Measurements from ENCODE around the gene COL28A1. TPM values are rescaled to one million over a fixed set of nuclear protein-coding genes. Genes with fewer than 3 reads are reported as not detected.
"Not testable (repeated sequence)": the region's sequence is repeated elsewhere in the genome, so short reads cannot be mapped to it uniquely, and the experiment has no call there.

COL28A1 gene
- total RNA-seq, 1 donor from 2014 or later, result 0.28 TPM

GRCh38 chr7:7475601-7476000 is 60.1 kb downstream of the COL28A1 start:
- H3K27ac Mint-ChIP-seq (ENCODE audit: unreplicated experiment), result no peak overlapping the region

GRCh38 chr7:7474436-7474835 is 61.2 kb downstream of the COL28A1 start:
- no peaks in the 10 kb centered on the region for H3K27me3 Mint-ChIP-seq (ENCODE audit: low read depth)
- no peaks in the 10 kb centered on the region for H3K4me1 Mint-ChIP-seq
- peaks cover 3% of the 10 kb centered on the region for H3K36me3 Mint-ChIP-seq (ENCODE audit: low read depth)
- H3K4me3 Mint-ChIP-seq, result no peak overlapping the region
- no peak for DNase-seq (ENCODE audit: low read depth, low spot score)
- TF ChIP-seq, protein P1, sequence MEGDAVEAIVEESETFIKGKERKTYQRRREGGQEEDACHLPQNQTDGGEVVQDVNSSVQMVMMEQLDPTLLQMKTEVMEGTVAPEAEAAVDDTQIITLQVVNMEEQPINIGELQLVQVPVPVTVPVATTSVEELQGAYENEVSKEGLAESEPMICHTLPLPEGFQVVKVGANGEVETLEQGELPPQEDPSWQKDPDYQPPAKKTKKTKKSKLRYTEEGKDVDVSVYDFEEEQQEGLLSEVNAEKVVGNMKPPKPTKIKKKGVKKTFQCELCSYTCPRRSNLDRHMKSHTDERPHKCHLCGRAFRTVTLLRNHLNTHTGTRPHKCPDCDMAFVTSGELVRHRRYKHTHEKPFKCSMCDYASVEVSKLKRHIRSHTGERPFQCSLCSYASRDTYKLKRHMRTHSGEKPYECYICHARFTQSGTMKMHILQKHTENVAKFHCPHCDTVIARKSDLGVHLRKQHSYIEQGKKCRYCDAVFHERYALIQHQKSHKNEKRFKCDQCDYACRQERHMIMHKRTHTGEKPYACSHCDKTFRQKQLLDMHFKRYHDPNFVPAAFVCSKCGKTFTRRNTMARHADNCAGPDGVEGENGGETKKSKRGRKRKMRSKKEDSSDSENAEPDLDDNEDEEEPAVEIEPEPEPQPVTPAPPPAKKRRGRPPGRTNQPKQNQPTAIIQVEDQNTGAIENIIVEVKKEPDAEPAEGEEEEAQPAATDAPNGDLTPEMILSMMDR (conservative IDR thresholded peaks at IDR 0.05), result no peak
- H3K9me3 Mint-ChIP-seq, result peaks cover 8% of the 10 kb centered on the region
- H3K27ac Mint-ChIP-seq (ENCODE audit: unreplicated experiment), result no peak overlapping the region

More at GRCh38 chr7:7475601-7476000, 60.1 kb downstream of the COL28A1 start:
- Mint-ChIP-seq H3K27me3 (ENCODE audit: low read depth) (no peaks in the 10 kb centered on the region), H3K4me1 (no peaks in the 10 kb centered on the region), H3K9me3 (peaks cover 8% of the 10 kb centered on the region), H3K4me3 (no peak overlapping the region), H3K36me3 (ENCODE audit: low read depth) (peaks cover 3% of the 10 kb centered on the region)
- no peak for DNase-seq (ENCODE audit: low read depth, low spot score)
- TF ChIP-seq, protein P1 (conservative IDR thresholded peaks at IDR 0.05), result no peak

GRCh38 chr7:7464991-7465765 is 70.5 kb downstream of the COL28A1 start:
- DNase-seq (ENCODE audit: low read depth, low spot score); H3K4me1 Mint-ChIP-seq; H3K27me3 Mint-ChIP-seq (ENCODE audit: low read depth); H3K36me3 Mint-ChIP-seq (ENCODE audit: low read depth); H3K9me3 Mint-ChIP-seq; H3K27ac Mint-ChIP-seq (ENCODE audit: unreplicated experiment); H3K4me3 Mint-ChIP-seq: not testable (repeated sequence)

DNA sequence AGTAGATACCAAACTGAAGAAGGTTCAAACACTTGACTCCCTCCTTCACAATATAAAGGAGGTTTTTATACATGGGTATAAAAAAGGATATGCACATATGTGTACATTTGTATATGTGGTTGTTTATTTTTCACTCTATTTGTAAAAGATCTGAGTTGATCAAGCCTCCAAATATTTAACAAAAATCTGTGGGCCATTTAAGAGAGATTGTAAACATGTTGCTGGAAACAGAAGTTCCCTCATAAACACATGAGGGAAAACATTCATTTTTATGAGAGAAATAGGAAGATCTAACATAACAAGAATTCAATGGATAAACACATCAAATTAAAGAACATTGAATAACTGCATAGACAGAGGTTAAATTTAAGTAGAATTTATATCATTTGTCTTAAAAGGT is 81.7 kb downstream of the COL28A1 start:
- DNase-seq (ENCODE audit: low read depth, low spot score), result no peak
- Mint-ChIP-seq H3K4me3 (no peak overlapping the region), H3K36me3 (ENCODE audit: low read depth) (peaks cover 2% of the 10 kb centered on the region), H3K27me3 (ENCODE audit: low read depth) (no peaks in the 10 kb centered on the region), H3K9me3 (peaks cover 13% of the 10 kb centered on the region), H3K4me1 (no peaks in the 10 kb centered on the region), H3K27ac (ENCODE audit: unreplicated experiment) (no peak overlapping the region)
- TF ChIP-seq, protein P1 (conservative IDR thresholded peaks at IDR 0.05), result no peak

- no peak overlapping the region for H3K27ac Mint-ChIP-seq (ENCODE audit: unreplicated experiment)
- H3K27me3 Mint-ChIP-seq (ENCODE audit: low read depth), result no peaks in the 10 kb centered on the region
- H3K9me3 Mint-ChIP-seq, result peaks cover 20% of the 10 kb centered on the region
- no peak overlapping the region for H3K4me3 Mint-ChIP-seq
- no peak for DNase-seq (ENCODE audit: low read depth, low spot score)
- TF ChIP-seq, protein P1 (conservative IDR thresholded peaks at IDR 0.05), result no peak
- H3K36me3 Mint-ChIP-seq (ENCODE audit: low read depth), result peaks cover 9% of the 10 kb centered on the region
- H3K4me1 Mint-ChIP-seq, result no peaks in the 10 kb centered on the region
Measured at GRCh38 chr7:7452652-7453051, 83.0 kb downstream of the COL28A1 start.

GRCh38 chr7:7452119-7452518 is 83.6 kb downstream of the COL28A1 start:
- Mint-ChIP-seq H3K27me3 (ENCODE audit: low read depth) (no peaks in the 10 kb centered on the region), H3K27ac (ENCODE audit: unreplicated experiment) (no peak overlapping the region), H3K9me3 (peaks cover 16% of the 10 kb centered on the region), H3K4me1 (no peaks in the 10 kb centered on the region), H3K36me3 (ENCODE audit: low read depth) (peaks cover 9% of the 10 kb centered on the region), H3K4me3 (no peak overlapping the region)
- TF ChIP-seq, protein P1 (conservative IDR thresholded peaks at IDR 0.05), result no peak
- no peak for DNase-seq (ENCODE audit: low read depth, low spot score)

Data from neural crest cell (in vitro differentiated cells).